HG02970 (cell line): ENCODE measurements around the gene LHX4.

Experiments used
- ATAC-seq: cut with Tn5 transposase; IDR thresholded peaks from one replicate; pipeline ENCODE4 v1.9.1; 2021; ENCODE audit warnings: mild to moderate bottlenecking, moderate library complexity, moderate number of reproducible peaks; ENCODE audit not compliant: unreplicated experiment, low FRiP score

The LHX4 gene

GRCh38 chr1:180254854-180255253, 24.8 kb downstream of the LHX4 start:
- no peak for ATAC-seq

GRCh38 chr1:180255536-180256340, 25.7 kb downstream of the LHX4 start:
- no peak for ATAC-seq

GRCh38 chr1:180256341-180257027, 26.4 kb downstream of the LHX4 start:
- ATAC-seq = no peak

- no peak for ATAC-seq
Observed at GRCh38 chr1:180257028-180257386, 26.9 kb downstream of the LHX4 start.

- ATAC-seq = no peak
Observed at GRCh38 chr1:180257486-180257885, 27.4 kb downstream of the LHX4 start.

- ATAC-seq = no peak
Observed at GRCh38 chr1:180258290-180258689, 28.2 kb downstream of the LHX4 start.

- no peak for ATAC-seq
Observed at GRCh38 chr1:180258935-180259334, 28.9 kb downstream of the LHX4 start.

- no peak for ATAC-seq
Observed at GRCh38 chr1:180259431-180260338, 29.6 kb downstream of the LHX4 start.

- no peak for ATAC-seq
Observed at GRCh38 chr1:180260541-180260940, 30.5 kb downstream of the LHX4 start.

- ATAC-seq = no peak
Observed at GRCh38 chr1:180261030-180261429, 31.0 kb downstream of the LHX4 start.

- no peak for ATAC-seq
Observed at GRCh38 chr1:180261524-180262155, 31.6 kb downstream of the LHX4 start.

- ATAC-seq = no peak
Observed at GRCh38 chr1:180262628-180263488, 32.8 kb downstream of the LHX4 start.

- ATAC-seq = no peak
Observed at GRCh38 chr1:180264595-180264994, 34.5 kb downstream of the LHX4 start.

- ATAC-seq = no peak
Observed at GRCh38 chr1:180265201-180265600, 35.1 kb downstream of the LHX4 start.

GRCh38 chr1:180265871-180266270, 35.8 kb downstream of the LHX4 start:
- no peak for ATAC-seq

GRCh38 chr1:180266275-180267210, 36.5 kb downstream of the LHX4 start:
- no peak for ATAC-seq

- no peak for ATAC-seq
Observed at GRCh38 chr1:180267211-180267561, 37.1 kb downstream of the LHX4 start.

GRCh38 chr1:180267761-180268555, 37.9 kb downstream of the LHX4 start:
- ATAC-seq = no peak
